ENCODE measurements around the gene PGD.
A peak's percentile ranks its signal among the peaks of the same experiment; 100 is the strongest.
"Not testable (repeated sequence)": the region's sequence is repeated elsewhere in the genome, so short reads cannot be mapped to it uniquely, and the experiment has no call there.

Gene PGD

GRCh38 chr1:10396870-10397269 is 2.0 kb upstream of the PGD start:
- no peak for DNase-seq

DNA sequence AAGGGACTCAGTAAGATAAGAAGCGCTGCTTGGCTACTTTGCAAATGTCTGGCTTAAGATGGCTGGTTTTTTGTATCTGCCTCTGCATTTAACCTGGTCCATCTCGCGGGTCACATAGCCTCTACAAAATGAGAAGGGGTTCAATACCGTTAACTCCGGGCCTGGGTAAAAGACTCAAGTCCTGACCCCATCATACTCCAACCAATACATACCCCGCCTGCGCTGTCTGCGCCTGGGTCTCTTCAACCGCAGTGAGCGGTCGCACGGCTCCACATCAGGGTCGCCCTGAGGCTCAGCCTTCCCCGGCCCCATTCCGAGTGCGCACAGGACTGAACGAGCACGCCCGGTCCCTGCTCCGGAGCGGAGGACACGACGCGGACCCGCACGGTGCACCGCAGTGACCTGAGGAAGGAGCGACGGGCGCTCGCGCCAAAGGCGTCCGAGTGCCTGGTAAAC is 558 bp upstream of the PGD start:
- DNase-seq = no peak

DNA sequence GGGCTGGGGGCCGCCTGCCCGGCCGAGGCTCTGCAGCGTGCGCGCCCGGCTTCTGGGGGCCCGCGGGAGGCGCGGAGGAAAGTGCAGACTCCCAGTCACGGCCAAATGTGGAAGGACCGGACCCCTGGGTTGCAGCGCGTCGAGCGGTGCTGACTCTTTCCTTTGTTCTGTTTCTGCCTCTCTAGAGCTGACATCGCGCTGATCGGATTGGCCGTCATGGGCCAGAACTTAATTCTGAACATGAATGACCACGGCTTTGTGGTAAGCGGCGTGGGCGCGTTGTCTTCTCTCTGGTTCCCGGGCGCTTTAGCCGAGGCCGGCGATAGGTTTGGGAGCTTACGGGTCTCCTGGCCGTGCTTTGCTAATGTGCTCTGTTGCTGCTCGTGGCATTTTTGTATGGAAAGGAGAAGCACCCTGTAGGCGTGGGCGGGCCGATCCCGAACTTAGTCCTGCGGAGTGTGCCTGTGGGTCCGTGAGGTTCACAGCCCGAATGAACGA is 629 bp downstream of the PGD start:
- peak; percentile 78 for DNase-seq

- DNase-seq = no peak
These were observed 1.1 kb downstream of the PGD start for GRCh38 chr1:10400013-10400412.

GRCh38 chr1:10401281-10401680 is 2.4 kb downstream of the PGD start:
- no peak for DNase-seq

DNA sequence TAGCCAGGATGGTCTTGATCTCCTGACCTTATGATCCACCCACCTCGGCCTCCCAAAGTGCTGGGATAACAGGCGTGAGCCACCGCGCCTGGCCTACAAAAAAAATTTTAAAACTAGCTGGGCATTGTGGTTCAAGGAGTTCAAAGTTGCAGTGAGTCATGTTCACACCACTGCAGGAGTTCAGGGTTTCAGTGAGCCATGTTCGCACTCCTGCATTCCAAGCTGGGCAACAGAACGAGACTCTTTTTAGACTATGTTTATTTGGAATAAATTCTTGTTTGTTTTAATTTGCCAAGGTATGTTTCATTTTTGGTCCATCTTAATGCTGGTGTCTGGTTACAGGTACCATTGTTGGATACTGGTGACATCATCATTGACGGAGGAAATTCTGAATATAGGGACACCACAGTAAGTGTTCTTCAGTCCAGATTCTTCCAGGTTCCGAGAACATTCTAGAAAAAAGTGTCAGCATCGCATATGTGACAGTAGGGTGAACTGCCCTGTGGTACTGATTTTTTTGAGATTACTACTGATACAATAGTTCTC is 3.9 kb downstream of the PGD start:
- no peak for DNase-seq

DNA sequence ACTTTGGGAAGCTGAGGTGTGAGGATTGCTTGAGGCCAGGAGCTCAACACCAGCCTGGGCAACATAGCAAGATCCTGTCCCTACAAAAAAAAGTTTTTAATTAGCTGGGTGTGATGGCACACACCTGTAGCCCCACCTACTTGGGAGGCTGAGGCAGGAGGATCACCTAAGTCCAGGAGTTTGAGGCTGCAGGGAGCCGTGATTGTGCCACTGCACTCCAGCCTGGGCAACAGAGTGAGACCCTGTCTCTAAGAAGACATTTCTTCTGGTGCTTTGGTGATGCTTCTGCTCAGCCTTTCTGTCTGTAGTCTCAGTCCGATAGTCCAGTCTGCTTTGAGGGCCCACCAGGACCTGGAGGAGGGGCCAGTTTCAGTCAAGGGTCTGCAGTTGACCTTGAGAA is 8.3 kb downstream of the PGD start:
- no peak for DNase-seq

GRCh38 chr1:10415211-10415930 is 16.5 kb downstream of the PGD start:
- DNase-seq = no peak

- DNase-seq = not testable (repeated sequence)
These were observed 17.1 kb downstream of the PGD start for GRCh38 chr1:10415967-10416366.

- DNase-seq = not testable (repeated sequence)
These were observed 19.9 kb downstream of the PGD start for GRCh38 chr1:10418741-10419140.

DNA sequence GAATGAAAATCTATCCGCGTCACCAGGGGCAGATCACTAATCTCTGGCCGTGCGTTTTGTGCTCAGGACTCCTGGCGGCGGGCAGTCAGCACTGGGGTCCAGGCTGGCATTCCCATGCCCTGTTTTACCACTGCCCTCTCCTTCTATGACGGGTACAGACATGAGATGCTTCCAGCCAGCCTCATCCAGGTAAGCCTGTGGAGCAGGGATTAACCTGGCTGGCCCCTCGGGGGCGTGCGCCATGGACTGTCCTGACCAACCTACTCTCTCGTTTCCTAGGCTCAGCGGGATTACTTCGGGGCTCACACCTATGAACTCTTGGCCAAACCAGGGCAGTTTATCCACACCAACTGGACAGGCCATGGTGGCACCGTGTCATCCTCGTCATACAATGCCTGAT is 20.5 kb downstream of the PGD start:
- no peak for DNase-seq

GRCh38 chr1:10421637-10422036 is 22.8 kb downstream of the PGD start:
- DNase-seq = no peak

GRCh38 chr1:10424034-10424433 is 25.2 kb downstream of the PGD start:
- no peak for DNase-seq

- DNase-seq = no peak
These were observed 25.8 kb downstream of the PGD start for GRCh38 chr1:10424651-10425050.

GRCh38 chr1:10425826-10426534 is 27.1 kb downstream of the PGD start:
- DNase-seq = not testable (repeated sequence)

- DNase-seq = not testable (repeated sequence)
These were observed 27.6 kb downstream of the PGD start for GRCh38 chr1:10426535-10426848.

DNA sequence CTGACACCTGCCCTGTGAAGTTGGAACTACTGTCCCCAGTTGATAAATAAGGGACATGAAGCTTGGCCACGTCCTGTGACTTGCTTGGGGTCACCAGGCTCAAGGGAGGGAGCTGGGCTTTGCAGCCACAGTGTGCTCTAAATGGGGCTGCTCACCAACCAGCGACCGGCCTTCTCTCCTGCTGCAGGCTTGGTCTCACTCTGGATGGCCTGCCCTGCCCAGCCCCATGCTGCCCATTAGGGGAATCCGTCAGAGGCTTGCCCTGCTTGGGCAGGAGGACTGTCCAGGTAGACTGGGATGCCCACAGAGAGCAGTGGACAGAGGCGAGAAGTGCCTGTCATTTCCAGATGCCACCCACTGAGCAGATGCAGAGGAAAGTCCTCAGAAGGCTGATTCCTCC is 30.1 kb downstream of the PGD start:
- no peak for DNase-seq

DNA sequence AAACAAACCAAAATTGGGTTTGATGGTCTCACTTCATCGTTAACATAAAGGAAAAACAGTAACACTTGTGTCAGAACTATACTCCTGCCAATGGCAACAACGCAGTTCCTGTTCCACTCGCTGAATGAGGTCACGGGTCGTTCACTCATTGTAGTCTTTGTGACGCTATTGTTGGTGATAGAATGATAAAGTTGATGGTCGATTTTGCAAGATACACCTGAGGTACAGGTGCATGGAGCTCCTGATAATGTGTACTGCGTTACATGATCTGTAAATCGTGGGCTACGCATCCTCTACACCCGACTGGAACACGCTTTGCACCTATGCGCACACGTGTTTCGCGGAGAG is 31.0 kb downstream of the PGD start:
- no peak for DNase-seq

DNA sequence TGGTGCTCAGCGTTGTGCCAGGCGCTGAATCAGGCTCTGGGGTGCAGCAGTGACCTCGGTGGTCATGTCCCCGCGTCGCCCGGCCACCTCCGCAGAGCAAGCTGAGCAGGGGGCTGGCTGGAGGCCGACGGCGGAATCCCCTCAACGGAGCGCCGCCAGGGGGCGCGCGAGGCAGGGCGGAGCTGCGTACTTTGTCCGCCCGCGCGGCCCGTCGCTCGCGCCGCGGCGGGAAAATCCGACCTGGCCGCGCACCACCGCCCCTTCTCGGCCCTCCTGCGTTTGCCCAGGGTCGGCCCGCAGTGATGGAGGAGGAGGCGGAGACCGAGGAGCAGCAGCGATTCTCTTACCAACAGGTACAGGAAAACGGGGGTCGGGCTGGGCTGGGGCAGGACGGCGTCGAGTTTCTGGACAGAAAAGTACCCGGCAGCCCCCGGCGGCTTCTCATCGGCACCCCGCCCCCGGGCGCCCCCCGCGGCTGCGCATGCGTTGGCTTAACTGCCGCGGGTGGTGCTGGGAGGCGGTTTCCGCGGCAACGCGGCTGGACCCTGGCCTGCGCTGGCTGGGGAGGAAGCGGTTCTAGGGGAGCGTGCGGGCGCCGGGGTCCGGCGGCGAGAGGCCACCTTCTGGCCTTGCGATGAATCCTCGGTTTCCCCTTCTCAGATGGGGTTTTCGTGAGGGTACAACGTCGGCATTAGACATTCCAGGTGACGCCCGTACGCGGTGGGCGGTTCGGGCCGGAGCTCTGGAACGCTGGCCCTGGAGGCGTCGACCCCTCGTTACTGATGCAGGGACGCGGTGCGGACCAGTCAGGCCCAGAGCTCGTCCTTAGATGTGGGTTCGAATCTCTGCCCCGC is 31.6 kb downstream of the PGD start, which contains the start of gene CENPS:
TSS of gene CENPS (plus strand) at position 218 of the 854 bp plus-strand sequence. CDS start at position 303, 85 bp downstream.
- DNase-seq = peak; percentile 99

GRCh38 chr1:10431070-10431730 is 32.3 kb downstream of the PGD start:
- no peak for DNase-seq

DNA sequence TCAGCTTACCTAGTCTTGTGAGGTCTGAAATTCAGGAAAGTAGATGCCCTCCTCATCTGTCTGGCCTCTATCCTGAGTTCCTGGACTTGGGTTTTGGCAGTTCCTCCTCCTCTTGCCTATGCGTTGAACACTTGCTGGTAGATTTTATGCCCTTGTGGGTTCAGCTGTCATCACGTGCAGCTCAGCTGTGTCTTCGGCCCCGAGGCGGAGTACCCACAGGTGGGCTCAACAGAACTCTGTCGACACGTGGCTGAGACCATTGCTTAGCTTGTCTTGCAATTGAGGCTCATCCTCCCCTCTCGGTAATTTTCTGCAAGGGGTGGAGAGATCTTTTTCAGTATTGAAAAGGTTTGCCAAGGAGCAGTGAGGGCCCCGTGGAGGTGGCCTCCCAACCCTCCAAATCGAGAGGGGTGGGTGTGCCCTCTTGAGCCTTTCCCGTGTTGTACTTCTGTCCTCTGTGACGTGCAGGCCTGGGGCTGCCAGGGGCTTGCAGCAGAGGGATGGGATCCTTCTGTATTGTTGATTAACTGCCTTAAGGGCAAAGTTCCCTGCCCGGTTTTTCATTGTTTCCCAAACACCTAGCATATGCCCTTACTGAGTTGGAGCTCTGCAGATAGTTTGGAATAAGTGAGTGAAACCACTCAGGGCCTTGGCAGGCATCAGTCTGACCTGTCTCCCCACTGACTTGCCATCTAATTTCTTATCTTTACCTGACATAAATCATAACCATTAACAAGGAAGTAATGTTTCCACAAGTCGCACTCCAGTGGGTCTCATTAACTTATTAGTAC is 34.2 kb downstream of the PGD start:
- peak; percentile 36 for DNase-seq
